Amygdala (tissue), 56 donors: ENCODE results near the gene CISD3.

Experiments
- DNase-seq, 56 donors: peaks; one replicate each; lab custom pipeline; 2025; lab: John Stamatoyannopoulos, UW

CISD3 gene

DNA sequence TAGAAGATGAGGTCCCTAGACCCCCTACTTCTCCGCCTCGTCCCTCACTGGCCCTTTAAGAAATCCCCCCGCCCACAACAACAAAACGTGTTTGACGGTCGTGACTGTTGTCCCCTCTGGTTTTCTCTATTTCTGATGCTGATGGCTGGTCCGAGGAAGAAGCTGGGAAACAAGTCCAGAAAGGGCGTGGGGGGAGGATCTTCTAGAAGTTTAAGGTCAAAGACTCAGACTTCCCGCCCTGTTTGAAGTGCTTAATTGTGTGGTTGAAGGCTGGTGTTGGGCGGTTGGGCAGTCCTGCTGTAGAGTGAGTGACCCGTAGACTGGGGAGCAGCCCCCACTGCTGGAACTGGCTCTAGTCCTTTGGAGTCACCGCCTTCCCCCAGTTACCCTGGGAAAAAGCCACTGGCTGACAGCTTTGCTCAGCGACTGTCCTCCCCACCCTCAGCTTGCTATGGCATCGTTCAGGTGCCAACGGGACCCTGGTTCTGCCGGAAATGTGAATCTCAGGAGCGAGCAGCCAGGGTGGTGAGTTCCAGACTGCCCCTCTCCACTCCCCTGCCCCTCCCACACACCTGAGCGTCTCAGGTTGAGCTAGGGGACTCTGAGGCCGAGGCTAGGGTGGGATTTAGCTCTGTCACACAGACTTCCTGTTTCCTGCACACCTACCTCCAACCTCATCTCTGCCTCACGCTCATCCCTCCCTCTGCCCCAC is 23.5 kb upstream of the CISD3 start:
- DNase-seq = peak in 1 of 56 donors; percentile 33

DNA sequence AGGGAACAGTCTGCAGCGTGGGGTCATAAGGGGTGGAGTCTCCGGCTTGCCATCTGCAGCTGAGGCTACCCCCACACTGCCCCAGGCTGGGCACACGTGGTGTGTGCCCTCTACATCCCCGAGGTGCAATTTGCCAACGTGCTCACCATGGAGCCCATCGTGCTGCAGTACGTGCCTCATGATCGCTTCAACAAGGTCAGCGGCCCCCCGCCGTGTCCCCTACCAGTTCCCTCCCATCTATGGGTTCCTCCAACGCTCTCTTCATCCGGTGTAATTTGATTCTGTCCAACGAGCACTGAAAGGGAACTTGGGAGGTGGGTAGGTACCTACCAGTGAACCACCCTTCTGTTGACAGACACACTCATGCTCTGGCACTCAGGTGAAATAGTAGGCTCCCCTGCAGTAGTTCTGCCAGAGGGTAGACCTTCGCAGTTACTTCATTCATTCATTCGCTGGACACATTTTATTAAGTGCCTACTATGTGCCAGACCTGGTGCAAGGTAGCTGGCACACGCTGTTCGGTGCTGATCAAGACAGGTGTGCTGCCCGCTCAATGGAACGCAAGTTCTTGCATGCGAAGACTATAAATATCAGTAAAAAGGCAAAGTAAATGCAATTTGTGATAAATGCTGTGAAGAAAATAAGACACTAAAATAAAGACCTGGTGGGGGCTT is 22.3 kb upstream of the CISD3 start:
- DNase-seq = no peak

DNA sequence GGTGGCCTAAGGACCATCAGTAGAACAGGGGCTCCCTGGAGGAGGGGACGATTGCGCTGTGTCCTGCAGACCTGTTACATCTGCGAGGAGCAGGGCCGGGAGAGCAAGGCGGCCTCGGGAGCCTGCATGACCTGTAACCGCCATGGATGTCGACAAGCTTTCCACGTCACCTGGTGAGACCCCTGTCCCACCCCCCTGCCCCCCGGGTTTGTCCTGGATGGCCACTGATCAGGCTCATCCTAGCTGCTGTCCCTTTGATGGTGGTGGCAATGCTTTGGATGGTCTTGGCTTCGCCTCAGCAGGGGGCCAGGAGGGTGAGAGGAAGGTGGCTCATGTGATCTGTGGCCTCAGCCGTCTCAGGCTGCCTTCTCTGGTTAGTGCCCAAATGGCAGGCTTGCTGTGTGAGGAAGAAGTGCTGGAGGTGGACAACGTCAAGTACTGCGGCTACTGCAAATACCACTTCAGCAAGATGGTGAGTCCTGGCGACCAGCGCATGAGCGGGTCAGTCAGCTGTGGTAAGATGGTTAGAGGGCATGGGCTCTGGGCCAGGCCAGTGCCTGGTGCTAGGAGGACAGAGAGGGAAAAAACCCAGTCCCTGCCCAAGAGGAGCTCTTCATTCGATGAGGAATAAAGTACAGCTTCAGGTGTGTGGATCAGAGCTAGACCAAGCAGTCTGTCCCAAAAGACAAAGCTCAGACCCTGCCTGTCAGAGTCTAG is 20.9 kb upstream of the CISD3 start:
- no peak for DNase-seq

DNA sequence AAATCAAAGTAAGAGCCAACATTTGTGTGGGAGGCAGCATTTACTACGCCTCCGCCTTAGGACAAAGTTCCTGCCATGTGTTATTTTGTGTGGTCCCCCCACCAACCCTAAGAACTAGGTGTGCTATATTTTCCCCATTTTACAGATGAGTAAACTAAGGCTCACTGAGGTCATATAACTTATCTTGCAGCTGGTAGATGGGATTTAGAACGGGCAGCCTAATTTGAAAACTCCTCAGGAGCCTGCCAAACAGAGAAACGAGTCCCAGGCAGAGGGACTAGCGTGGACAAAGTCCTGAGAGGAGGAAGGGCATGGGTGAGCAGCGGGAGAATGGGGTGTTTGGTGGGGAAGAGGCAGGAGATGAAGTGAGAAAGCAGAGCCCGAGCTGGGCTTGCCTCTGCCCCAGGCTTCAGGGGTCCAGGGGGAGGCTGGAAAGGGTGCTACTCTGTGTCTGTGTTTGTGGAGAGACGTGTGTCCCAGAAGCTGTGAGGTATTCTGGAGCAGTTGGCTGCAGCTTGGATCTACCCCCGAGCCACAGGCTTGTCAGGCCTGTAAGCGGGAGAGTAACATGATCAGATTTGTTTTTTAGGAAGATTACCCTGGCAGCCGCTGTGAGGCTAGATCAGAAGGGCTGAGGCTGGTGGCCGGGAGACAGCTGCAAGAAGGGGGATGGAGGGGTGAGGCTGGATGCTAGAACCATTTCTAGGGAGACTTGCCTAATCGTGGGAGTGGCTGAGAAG is 20.1 kb upstream of the CISD3 start:
- no peak for DNase-seq

DNA sequence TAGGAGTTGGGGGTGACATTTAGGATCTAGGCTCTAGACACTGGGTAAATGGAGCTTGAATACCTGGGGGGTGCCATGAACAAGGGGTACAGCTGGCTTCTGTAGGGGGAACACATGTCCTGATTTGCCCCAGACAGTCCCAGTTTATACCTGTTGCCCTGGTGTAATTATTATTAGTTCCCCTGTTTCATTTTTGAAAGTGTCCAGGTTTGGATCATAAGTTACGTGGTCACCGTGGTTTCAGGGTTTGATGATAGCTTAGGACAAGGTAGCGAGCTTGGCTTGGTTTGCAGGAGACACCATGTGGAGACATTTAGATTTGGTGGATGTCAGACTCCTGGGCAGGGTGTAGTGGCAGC is 19.6 kb upstream of the CISD3 start:
- DNase-seq = no peak

DNA sequence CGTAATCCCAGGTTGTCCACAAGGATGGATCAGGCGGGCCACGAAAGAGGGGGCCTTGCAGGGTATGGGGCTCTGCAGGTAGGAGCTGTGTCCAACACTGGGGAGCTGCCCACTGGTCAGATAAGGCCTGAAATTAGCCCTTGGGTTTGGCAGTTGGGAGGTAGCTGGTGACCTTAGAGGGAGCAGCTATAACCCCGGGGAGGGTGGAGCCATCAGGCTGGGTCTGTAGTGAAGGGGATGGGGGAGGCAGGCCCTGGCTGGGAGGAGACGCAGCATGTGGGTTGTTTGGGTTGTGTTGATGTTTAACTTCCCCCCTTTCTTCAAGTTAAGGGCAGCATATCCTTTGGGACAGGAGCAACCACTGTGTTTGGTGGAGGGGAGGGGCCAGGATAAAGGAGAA is 19.2 kb upstream of the CISD3 start:
- no peak for DNase-seq

DNA sequence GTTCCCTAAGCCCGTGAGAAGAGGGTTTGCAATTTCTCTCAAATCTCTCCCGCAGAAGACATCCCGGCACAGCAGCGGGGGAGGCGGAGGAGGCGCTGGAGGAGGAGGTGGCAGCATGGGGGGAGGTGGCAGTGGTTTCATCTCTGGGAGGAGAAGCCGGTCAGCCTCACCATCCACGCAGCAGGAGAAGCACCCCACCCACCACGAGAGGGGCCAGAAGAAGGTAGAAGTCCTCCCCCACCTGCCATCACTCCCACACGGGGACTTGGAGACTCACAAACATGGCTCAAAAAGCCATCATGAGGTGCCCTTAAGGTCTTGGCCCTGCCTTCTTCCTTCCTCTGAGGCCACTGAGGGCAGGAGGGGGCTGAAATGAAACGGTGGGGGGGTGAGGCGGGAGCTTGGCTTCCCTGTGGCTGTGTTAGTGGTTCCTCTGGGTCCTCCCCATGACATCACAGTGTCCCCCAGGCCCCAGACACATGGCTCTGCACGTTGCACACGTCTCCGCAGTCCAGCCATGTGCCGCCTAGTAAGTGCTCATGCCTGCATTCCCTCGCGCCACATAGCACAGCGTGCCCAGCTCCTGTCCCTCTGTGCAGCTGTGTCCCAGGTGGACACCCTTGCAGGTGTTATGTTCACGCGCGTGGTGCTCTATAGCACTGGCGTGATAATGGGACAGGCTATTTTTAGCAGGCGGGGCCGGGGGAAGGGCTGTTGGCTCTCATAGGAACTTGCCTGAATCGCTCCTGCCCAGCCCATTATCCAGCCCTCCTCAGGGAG is 18.2 kb upstream of the CISD3 start:
- DNase-seq = no peak

DNA sequence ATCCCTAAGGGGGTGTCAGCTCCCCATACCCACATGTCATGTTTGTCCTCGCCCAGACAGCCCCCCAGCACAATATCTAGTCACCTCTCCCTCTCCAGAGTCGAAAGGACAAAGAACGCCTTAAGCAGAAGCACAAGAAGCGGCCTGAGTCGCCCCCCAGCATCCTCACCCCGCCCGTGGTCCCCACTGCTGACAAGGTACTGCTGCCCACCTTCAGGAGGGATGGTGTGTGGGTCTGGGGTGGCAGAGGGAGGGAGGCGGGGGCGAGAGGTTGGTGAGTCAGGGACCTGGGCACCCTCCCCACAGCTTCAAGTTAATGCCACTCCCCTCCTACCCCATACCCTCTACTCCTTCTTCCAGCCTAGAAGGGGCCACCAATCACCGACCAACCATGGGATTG is 17.5 kb upstream of the CISD3 start:
- DNase-seq = no peak

DNA sequence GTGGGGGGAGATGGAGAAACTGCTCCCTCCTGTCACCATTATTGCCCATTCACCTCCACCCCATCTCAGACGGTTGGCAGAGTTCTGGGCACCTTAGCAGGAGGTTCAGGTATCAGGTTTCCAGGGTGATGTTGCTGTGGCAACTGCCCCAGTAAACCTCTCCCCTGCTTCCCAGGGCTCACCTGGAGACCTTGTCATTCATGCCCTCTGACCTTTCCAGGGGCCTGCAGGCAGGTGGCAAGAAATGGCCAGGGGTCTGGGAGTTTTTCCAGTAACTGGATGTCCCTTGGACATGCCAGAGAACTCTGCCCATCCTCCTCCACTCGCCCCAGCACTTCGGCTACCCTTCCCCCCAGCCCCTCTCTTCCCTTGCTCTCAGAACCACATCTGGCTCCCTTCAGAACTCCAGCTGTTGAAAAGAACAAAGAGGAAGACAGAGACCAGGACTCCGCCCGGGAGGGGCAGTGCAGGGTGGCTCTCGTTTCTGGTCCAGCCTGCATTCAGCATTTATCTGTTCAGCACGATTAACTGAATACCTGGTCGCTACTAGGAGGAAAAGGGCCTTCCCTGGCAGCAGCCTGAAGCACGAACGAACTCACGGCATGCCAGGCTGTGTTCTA is 16.6 kb upstream of the CISD3 start:
- DNase-seq = no peak

DNA sequence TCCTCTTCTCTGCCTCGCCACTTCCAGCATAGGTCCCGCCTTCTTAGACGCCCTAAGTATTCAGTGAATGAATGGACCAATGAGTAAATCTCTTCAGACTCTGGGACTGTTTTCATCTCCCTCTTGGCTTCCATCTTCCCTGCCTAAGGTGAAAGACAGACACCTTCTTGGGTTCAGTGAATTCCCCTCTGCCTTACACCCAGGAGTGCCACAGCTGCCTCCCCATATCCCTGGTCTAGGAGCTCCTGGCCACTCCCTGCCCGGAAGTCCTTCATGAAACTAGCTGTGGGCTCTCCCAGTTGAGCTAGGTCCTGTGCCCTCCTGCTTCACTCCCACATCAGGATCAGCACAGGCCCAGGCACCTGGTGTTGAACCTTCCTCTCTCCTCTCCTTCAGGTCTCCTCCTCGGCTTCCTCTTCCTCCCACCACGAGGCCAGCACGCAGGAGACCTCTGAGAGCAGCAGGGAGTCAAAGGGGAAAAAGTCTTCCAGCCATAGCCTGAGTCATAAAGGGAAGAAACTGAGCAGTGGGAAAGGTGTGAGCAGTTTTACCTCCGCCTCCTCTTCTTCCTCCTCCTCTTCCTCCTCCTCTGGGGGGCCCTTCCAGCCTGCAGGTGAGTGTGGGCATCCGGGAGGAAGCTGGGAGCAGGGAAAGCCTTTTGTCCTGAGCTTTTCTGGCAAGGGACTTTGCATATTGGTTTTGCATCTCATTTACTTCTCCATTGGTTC is 14.8 kb upstream of the CISD3 start:
- DNase-seq = no peak

DNA sequence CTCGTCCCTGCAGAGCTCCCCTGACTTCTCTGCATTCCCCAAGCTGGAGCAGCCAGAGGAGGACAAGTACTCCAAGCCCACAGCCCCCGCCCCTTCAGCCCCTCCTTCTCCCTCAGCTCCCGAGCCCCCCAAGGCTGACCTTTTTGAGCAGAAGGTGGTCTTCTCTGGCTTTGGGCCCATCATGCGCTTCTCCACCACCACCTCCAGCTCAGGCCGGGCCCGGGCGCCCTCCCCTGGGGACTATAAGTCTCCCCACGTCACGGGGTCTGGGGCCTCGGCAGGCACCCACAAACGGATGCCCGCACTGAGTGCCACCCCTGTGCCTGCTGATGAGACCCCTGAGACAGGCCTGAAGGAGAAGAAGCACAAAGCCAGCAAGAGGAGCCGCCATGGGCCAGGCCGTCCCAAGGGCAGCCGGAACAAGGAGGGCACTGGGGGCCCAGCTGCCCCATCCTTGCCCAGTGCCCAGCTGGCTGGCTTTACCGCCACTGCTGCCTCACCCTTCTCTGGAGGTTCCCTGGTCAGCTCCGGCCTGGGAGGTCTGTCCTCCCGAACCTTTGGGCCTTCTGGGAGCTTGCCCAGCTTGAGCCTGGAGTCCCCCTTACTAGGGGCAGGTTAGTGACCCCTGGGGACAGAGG is 13.7 kb upstream of the CISD3 start:
- DNase-seq = no peak

DNA sequence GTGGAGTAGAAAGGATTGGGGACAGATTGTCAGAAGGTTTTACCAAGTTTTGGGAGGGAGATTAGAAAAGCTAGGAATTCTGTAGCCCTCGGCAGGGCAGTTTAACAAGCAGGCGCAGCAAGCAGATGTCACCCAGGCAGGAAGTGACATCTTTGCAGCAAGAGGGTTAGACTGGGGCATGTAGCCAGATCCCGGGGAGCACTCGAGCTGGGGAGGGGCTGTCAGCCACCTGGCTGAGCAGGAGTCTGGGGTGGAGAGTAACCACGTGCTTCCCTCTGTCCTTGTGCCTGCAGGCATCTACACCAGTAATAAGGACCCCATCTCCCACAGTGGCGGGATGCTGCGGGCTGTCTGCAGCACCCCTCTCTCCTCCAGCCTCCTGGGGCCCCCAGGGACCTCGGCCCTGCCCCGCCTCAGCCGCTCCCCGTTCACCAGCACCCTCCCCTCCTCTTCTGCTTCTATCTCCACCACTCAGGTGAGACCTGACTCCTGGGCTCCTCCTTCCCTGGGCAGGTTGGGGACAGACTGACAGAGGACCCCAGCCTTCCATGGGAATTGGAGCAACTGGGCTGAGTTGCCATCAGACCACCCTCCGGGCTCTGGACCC is 12.9 kb upstream of the CISD3 start:
- no peak for DNase-seq

DNA sequence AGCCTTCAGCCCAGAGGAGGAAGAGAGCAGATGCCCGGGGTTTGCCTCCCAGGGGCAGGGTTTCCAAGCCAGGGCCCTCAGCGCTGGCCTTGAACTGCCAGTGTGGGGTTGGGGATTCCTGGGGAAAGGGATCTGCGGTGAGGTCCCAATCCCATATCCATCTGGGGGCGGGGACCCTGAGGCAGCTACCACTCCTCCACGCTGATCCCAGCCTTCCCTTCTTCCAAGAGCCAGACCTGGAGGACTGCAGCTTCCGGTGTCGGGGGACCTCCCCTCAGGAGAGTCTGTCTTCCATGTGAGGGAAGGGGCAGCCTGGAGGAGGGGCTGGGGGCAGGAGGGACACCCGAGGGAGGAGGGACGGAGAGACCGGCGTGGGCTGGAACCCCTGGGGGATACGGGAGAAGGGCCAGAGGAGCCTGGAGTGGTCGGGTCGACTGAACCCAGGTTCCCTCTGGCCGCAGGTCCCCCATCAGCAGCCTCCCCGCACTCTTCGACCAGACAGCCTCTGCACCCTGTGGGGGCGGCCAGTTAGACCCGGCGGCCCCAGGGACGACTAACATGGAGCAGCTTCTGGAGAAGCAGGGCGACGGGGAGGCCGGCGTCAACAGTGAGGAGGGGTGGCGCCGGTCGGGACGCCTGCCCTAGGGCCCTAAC is 10.7 kb upstream of the CISD3 start:
- no peak for DNase-seq

DNA sequence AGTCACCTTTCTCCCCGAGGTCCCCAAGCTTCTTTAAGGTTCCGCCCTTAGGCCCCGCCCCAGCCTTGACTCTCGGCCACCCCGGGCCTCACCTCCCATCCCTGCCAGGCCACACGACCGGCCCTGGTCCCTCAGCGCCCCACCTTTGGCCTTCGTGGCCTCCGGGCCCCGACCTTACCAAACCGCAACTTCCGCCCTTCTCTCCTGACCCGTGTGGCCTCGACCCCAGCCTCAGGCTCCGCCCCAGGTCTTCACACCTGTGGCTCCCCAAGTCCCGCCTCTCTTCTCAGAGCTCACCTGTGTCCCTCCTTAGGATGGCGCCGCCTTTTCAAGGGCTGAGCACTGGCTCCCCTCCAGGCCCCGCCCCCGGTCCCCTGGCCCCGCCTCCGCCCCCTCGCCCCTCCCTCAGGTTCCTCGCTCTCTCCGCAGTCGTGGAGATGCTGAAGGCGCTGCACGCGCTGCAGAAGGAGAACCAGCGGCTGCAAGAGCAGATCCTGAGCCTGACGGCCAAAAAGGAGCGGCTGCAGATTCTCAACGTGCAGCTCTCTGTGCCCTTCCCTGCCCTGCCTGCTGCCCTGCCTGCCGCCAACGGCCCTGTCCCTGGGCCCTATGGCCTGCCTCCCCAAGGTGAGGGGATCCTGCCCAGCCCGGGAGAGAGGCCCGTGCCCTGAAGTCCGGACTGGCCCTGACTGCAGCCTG is 10.0 kb upstream of the CISD3 start:
- peak in 1 of 56 donors; percentile 28 for DNase-seq

DNA sequence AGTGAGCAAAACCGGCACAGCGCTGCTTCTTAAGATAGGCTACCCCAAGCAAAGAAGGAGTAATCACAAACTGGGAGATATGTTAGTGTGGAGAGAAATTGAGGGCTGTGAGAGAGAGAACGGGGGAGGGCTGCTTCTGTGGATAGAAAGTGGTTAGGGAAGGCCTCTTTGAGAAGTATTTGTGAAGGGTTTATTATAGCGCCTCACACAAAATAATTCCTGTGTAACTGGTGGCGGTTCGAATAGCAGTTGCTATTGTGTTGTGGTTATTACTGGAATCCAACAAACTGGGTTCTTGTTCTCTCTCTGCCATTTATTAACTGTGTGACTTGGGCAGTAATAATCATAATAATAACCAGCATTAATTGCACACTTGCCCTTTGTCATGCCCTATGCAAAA is 9.2 kb upstream of the CISD3 start:
- DNase-seq = no peak

DNA sequence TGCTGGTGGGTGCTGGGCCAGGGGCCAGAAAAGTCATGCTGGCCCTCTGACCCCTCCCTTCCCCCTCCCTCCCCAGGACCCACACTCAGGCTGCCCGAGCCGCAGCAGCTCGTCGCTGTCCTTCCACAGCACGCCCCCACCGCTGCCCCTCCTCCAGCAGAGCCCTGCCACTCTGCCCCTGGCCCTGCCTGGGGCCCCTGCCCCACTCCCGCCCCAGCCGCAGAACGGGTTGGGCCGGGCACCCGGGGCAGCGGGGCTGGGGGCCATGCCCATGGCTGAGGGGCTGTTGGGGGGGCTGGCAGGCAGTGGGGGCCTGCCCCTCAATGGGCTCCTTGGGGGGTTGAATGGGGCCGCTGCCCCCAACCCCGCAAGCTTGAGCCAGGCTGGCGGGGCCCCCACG is 8.3 kb upstream of the CISD3 start:
- DNase-seq = no peak

DNA sequence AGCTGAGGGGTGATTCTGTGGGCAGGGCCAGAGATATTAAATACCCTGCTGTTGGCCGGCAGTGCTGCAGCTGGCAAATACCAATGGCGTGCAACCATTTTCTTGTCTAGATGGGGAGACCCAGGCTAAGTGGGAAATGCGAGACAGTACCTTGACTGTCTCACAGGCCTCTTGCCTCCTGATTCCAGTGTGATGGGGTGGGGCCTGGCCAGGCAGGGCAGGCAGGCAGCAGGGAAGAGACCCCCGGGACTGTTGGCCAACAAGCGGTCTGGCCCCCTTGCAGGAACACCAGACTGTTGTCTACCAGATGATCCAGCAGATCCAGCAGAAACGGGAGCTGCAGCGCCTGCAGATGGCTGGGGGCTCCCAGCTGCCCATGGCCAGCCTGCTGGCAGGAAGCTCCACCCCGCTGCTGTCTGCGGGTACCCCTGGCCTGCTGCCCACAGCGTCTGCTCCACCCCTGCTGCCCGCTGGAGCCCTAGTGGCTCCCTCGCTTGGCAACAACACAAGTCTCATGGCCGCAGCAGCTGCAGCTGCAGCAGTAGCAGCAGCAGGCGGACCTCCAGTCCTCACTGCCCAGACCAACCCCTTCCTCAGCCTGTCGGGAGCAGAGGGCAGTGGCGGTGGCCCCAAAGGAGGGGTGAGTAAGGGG is 5.7 kb upstream of the CISD3 start:
- DNase-seq = peak in 54 of 56 donors; percentile 35 to 94 (median 81)
